Type B pancreatic cell (in vitro differentiated cells): ENCODE results near the gene ZNF648. TPM values are rescaled to one million over a fixed set of nuclear protein-coding genes. Genes with fewer than 3 reads are reported as not detected.
"Not testable (repeated sequence)": the region's sequence is repeated elsewhere in the genome, so short reads cannot be mapped to it uniquely, and the experiment has no call there.

ENCODE experiments used
- DNase-seq: peaks from one replicate; pipeline ENCODE4 v3.0.0; 2021; ENCODE audit warnings: mixed read lengths; ENCODE audit not compliant: unreplicated experiment; ENCODE audit errors: extremely low spot score
- H3K27ac Mint-ChIP-seq: 2 replicates; pipeline ENCODE4 v1.8.0; 2021; ENCODE audit warnings: mild to moderate bottlenecking, mixed read lengths
- H3K27me3 Mint-ChIP-seq: 2 replicates; pipeline ENCODE4 v1.8.0; 2021; ENCODE audit warnings: mixed read lengths
- H3K36me3 Mint-ChIP-seq: 2 replicates; pipeline ENCODE4 v1.8.0; 2021; ENCODE audit warnings: mixed read lengths
- H3K4me1 Mint-ChIP-seq: one replicate; pipeline ENCODE4 v1.8.0; 2021; ENCODE audit warnings: mixed read lengths; ENCODE audit not compliant: unreplicated experiment
- H3K4me3 Mint-ChIP-seq: 2 replicates; pipeline ENCODE4 v1.8.0; 2021; ENCODE audit warnings: mild to moderate bottlenecking, mixed read lengths
- H3K9me3 Mint-ChIP-seq: 2 replicates; pipeline ENCODE4 v1.8.0; 2021; ENCODE audit warnings: mixed read lengths
- total RNA-seq: library from RNA; stranded (reverse); gene quantifications from 2 replicates; pipeline ENCODE4 v1.2.1, GENCODE V29; 2021; ENCODE audit warnings: low replicate concordance
- TF ChIP-seq, protein P1 (sequence below): fragments of 200-600 bp; sonication (generic); conservative IDR thresholded peaks from 2 replicates; pipeline ENCODE4 v1.5.0; 2021; ENCODE audit warnings: antibody characterized with exemption, mild to moderate bottlenecking

Gene ZNF648
- total RNA-seq, 1 donor from 2014 or later, result 0.34 TPM

DNA sequence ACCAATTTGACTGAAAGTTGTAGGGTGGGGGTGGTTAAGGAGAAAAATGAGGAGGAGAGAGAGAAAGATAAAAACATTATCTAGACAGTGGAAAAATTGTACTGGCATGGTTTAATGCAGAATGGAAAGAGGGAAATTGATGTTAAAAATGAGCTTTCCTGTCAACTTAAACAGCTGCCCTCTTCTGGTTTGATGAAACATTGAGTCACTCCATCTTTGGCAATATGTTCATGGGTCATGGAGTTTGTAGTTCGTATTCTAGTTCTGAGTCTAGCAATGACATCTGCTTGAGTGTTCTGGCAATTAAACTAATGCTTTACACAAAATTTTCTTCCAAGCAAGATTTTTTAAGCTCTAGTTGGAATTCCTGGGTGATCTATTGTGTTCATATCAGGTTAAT lies 9.6 kb downstream of the ZNF648 start:
- Mint-ChIP-seq H3K27ac (no peak overlapping the region), H3K4me1 (no peaks in the 10 kb centered on the region), H3K36me3 (no peaks in the 10 kb centered on the region), H3K4me3 (no peak overlapping the region), H3K27me3 (no peaks in the 10 kb centered on the region), H3K9me3 (peaks cover 7% of the 10 kb centered on the region)
- DNase-seq, result no peak
- TF ChIP-seq, protein P1, sequence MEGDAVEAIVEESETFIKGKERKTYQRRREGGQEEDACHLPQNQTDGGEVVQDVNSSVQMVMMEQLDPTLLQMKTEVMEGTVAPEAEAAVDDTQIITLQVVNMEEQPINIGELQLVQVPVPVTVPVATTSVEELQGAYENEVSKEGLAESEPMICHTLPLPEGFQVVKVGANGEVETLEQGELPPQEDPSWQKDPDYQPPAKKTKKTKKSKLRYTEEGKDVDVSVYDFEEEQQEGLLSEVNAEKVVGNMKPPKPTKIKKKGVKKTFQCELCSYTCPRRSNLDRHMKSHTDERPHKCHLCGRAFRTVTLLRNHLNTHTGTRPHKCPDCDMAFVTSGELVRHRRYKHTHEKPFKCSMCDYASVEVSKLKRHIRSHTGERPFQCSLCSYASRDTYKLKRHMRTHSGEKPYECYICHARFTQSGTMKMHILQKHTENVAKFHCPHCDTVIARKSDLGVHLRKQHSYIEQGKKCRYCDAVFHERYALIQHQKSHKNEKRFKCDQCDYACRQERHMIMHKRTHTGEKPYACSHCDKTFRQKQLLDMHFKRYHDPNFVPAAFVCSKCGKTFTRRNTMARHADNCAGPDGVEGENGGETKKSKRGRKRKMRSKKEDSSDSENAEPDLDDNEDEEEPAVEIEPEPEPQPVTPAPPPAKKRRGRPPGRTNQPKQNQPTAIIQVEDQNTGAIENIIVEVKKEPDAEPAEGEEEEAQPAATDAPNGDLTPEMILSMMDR, result no peak

DNA sequence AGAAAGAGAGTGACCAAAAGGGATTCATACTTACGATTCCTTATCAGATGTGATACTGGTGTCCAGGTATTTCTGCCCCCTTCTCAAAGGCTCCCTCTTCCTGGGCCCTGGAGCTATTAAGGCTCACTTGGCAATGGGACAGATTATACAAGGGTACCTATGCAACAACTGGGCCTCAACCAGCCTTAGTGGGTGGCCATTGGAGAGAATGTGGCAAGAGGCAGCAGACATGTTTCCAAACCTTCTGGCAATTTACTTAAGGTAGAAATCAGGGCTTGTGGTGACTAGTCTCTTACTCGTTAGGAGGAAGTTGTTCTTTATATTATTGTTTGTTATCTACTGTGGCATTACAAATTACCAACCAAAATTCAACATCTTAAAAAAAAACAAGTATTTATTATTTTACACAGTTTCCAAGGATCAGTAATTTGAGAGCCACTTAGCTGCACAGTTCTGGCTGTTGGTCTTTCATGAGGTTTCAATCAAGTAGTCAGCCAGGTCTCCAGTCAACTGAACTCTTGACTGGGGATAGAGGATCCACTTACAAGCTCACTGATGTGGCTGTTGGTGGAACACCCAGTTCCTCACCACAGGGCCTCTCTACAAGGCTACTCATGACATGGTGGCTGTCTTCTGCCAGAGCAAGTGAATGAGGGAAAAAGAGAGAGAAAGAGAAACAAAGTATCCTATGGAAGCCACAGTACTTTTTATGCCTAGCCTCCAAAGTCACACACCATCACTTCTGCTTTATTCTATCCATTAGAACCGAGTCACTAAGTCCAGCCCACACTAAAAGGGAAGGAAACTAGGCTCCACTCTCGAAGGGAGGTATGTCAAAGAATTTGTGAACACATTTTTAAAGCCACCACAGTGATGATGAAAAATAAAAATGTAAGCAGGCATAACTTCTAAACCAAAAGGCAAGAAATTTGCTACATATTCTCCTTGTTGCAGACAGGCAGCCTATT lies 10.7 kb downstream of the ZNF648 start:
- no peak overlapping the region for H3K27ac Mint-ChIP-seq
- no peaks in the 10 kb centered on the region for H3K4me1 Mint-ChIP-seq
- no peaks in the 10 kb centered on the region for H3K27me3 Mint-ChIP-seq
- H3K4me3 Mint-ChIP-seq, result no peak overlapping the region
- H3K9me3 Mint-ChIP-seq, result peaks cover 7% of the 10 kb centered on the region
- DNase-seq, result no peak
- TF ChIP-seq, protein P1, result no peak
- H3K36me3 Mint-ChIP-seq, result no peaks in the 10 kb centered on the region

DNA sequence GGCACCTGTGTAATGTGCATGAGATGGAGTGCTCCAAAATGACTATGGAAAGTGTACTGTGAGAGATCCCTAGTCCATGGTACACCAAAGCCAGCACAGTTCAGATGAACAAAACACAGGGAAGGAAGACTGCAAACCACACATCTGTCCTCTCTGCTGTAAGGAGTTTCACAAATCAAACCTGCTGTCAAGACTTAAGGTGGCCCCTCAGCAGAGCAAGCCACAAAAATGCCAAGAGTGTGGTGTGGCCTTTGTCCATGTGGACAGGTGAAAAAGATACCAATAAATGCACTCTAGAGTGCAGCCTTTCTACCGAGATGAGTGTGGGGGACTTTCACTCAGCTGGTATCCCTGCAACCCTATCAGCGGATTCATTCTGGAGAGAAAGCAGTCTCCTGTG lies 12.9 kb downstream of the ZNF648 start:
- peaks cover 7% of the 10 kb centered on the region for H3K9me3 Mint-ChIP-seq
- no peak for DNase-seq
- H3K4me3 Mint-ChIP-seq, result no peak overlapping the region
- TF ChIP-seq, protein P1, result no peak
- H3K4me1 Mint-ChIP-seq, result no peaks in the 10 kb centered on the region
- H3K36me3 Mint-ChIP-seq, result no peaks in the 10 kb centered on the region
- H3K27me3 Mint-ChIP-seq, result no peaks in the 10 kb centered on the region
- no peak overlapping the region for H3K27ac Mint-ChIP-seq

DNA sequence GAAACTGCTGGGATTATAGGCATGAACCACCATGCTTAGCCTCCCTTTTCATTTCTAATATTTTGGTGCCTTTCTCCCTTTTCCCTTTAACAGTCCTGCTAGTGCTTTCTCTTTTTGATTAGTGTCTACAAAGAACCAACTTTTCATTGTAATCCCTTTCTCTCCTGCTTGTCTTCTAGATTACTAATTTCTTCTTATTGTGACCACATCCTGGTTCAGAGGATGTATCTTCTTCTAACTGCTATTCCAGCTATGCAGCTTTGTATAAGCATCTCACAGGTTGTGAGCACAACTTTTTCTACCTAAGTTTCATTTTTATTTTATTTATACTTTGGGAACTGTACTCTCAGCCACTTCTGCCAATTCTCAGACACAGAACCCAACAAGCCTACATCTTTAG lies 14.7 kb downstream of the ZNF648 start:
- no peak for DNase-seq
- Mint-ChIP-seq H3K27me3 (no peaks in the 10 kb centered on the region), H3K27ac (no peak overlapping the region), H3K9me3 (peaks cover 7% of the 10 kb centered on the region), H3K36me3 (no peaks in the 10 kb centered on the region), H3K4me1 (no peaks in the 10 kb centered on the region), H3K4me3 (no peak overlapping the region)
- TF ChIP-seq, protein P1, result no peak

DNA sequence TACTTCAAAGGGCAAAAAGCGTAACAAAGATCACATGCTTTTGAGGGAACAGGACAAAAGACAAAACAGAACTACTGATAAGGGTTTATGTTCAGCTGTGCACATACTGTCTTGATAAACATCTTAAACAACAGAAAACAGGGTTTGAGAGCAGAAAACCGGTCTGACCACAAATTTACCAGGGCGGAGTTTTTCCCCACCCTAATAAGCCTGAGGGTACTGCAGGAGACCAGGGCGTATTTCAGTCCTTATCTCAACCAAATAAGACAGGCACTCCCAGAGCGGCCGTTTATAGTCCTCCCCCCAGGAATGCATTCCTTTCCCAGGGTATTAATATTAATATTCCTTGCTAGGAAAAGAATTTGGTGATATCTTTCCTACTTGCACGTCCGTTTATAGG lies 16.0 kb downstream of the ZNF648 start:
- not testable (repeated sequence) for H3K36me3 Mint-ChIP-seq, DNase-seq, H3K27ac Mint-ChIP-seq, H3K4me1 Mint-ChIP-seq, H3K27me3 Mint-ChIP-seq, H3K4me3 Mint-ChIP-seq, H3K9me3 Mint-ChIP-seq

DNA sequence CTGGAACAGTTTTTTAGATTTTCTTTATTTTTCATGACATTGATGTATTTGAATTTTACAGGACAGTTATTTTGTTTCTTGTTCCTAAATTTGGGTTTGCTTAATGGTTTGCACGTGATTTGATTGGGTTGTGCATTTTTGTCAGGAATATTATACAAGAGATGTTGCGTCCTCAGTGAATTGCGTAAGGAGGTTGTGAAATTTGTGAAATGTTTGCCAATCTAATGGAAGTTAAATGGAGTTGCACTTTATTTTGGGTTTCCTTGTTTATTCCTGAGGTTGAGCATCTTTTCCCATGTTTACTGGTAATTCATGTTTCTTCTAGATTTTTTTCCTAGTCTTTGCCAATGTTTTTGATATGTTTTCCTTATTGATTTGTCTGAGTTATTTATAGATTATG lies 19.9 kb downstream of the ZNF648 start:
- Mint-ChIP-seq H3K36me3 (no peaks in the 10 kb centered on the region), H3K27me3 (no peaks in the 10 kb centered on the region), H3K9me3 (no peaks in the 10 kb centered on the region), H3K27ac (no peak overlapping the region), H3K4me3 (no peak overlapping the region), H3K4me1 (no peaks in the 10 kb centered on the region)
- TF ChIP-seq, protein P1, result no peak
- DNase-seq, result no peak
